NB4 (cell line): Measurements from ENCODE around the gene PDK1.

Experiments
- MAX ChIP-seq: IDR thresholded peaks from 2 replicates; pipeline ENCODE4 v1.6.1; 2011; ENCODE audit warnings: low read depth, low read length
- MYC ChIP-seq: IDR thresholded peaks from 2 replicates; pipeline ENCODE4 v1.6.1; 2011; ENCODE audit warnings: low read depth, low read length
- POLR2A ChIP-seq: IDR thresholded peaks from 2 replicates; pipeline ENCODE4 v1.6.1; 2011; ENCODE audit warnings: mild to moderate bottlenecking; ENCODE audit not compliant: insufficient read length; ENCODE audit errors: extremely low read depth
- TF ChIP-seq, protein P1 (sequence below): IDR thresholded peaks from one replicate; pipeline ENCODE4 v1.5.1; 2012; ENCODE audit warnings: low read depth, low read length

GRCh38 chr2:172558372-172558771, 2.5 kb downstream of the PDK1 start:
- TF ChIP-seq, protein P1, sequence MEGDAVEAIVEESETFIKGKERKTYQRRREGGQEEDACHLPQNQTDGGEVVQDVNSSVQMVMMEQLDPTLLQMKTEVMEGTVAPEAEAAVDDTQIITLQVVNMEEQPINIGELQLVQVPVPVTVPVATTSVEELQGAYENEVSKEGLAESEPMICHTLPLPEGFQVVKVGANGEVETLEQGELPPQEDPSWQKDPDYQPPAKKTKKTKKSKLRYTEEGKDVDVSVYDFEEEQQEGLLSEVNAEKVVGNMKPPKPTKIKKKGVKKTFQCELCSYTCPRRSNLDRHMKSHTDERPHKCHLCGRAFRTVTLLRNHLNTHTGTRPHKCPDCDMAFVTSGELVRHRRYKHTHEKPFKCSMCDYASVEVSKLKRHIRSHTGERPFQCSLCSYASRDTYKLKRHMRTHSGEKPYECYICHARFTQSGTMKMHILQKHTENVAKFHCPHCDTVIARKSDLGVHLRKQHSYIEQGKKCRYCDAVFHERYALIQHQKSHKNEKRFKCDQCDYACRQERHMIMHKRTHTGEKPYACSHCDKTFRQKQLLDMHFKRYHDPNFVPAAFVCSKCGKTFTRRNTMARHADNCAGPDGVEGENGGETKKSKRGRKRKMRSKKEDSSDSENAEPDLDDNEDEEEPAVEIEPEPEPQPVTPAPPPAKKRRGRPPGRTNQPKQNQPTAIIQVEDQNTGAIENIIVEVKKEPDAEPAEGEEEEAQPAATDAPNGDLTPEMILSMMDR: no peak
- TF ChIP-seq POLR2A (no peak), MYC (no peak), MAX (no peak)
